Measurements from ENCODE around the gene IRF7.

- TF ChIP-seq CTCF (conservative IDR thresholded peaks at IDR 0.05; ENCODE audit: low read depth, low read length) (no peak), POLR2A (IDR thresholded peaks at IDR 0.05; ENCODE audit: low read depth, low read length) (no peak), MAFK (IDR thresholded peaks at IDR 0.05; ENCODE audit: low read depth, low read length) (no peak), CEBPB (IDR thresholded peaks at IDR 0.05; ENCODE audit: low read depth, low read length) (no peak), RFX5 (IDR thresholded peaks at IDR 0.05; ENCODE audit: low read depth, low read length) (no peak), RAD21 (IDR thresholded peaks at IDR 0.05; ENCODE audit: low read length) (no peak), RCOR1 (IDR thresholded peaks at IDR 0.05; ENCODE audit: insufficient replicate concordance, low read length) (no peak)
- TF ChIP-seq, protein P1, sequence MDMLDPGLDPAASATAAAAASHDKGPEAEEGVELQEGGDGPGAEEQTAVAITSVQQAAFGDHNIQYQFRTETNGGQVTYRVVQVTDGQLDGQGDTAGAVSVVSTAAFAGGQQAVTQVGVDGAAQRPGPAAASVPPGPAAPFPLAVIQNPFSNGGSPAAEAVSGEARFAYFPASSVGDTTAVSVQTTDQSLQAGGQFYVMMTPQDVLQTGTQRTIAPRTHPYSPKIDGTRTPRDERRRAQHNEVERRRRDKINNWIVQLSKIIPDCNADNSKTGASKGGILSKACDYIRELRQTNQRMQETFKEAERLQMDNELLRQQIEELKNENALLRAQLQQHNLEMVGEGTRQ (IDR thresholded peaks at IDR 0.05; ENCODE audit: low read depth, low read length): no peak
Observed at GRCh38 chr11:614623-615503, 887 bp downstream of the IRF7 start.
